OCI-LY1 (cell line): ENCODE results near the gene PAEP.

Experiments used
- H2AFZ ChIP-seq: fragments of 200-600 bp; sonication (generic), shearing (Covaris generic); 2 replicates; pipeline ENCODE4 v1.6.0; 2014; ENCODE audit warnings: antibody characterized with exemption, mild to moderate bottlenecking, low read length
- H3F3A ChIP-seq: fragments of 200-600 bp; sonication (generic), shearing (Covaris generic); 2 replicates; pipeline ENCODE4 v1.6.0; 2014; ENCODE audit warnings: mild to moderate bottlenecking, antibody characterized with exemption, low read length, moderate library complexity; ENCODE audit not compliant: insufficient read depth
- H3K27ac ChIP-seq: fragments of 200-600 bp; sonication (generic); 2 replicates; pipeline ENCODE4 v1.5.1; 2014; ENCODE audit warnings: low read length, mixed run types, mild to moderate bottlenecking, low read depth; ENCODE audit not compliant: poor library complexity, severe bottlenecking
- H3K27me3 ChIP-seq: fragments of 200-600 bp; sonication (generic); 2 replicates; pipeline ENCODE4 v1.6.0; 2014; ENCODE audit warnings: antibody characterized with exemption, mild to moderate bottlenecking, low read length, moderate library complexity; ENCODE audit not compliant: insufficient read depth
- H3K36me3 ChIP-seq: fragments of 200-600 bp; sonication (generic); 2 replicates; pipeline ENCODE4 v1.6.1; 2014; ENCODE audit warnings: mild to moderate bottlenecking, antibody characterized with exemption, low read length, moderate library complexity, mixed read lengths; ENCODE audit not compliant: insufficient read depth
- H3K4me1 ChIP-seq: fragments of 200-600 bp; sonication (generic); 2 replicates; pipeline ENCODE4 v1.5.1; 2014; ENCODE audit warnings: mild to moderate bottlenecking, low read length, moderate library complexity; ENCODE audit not compliant: insufficient read depth, severe bottlenecking
- H3K4me2 ChIP-seq: fragments of 200-600 bp; sonication (generic), shearing (Covaris generic); 2 replicates; pipeline ENCODE4 v1.6.1; 2014; ENCODE audit warnings: low read length
- H3K4me3 ChIP-seq: fragments of 200-600 bp; sonication (generic); 2 replicates; pipeline ENCODE4 v1.5.1; 2014; ENCODE audit warnings: low read length, low read depth, mild to moderate bottlenecking, mixed read lengths; ENCODE audit not compliant: poor library complexity, severe bottlenecking
- H3K79me2 ChIP-seq: fragments of 200-600 bp; shearing (Covaris generic); 2 replicates; pipeline ENCODE4 v1.6.1; 2016; ENCODE audit warnings: mixed run types, low read length, mixed read lengths; ENCODE audit not compliant: insufficient read depth
- H3K9ac ChIP-seq: fragments of 200-600 bp; sonication (generic), shearing (Covaris generic); 2 replicates; pipeline ENCODE4 v1.6.1; 2014; ENCODE audit warnings: mild to moderate bottlenecking, low read length, mixed read lengths
- H3K9me2 ChIP-seq: fragments of 200-600 bp; sonication (generic), shearing (Covaris generic); 2 replicates; pipeline ENCODE4 v1.6.1; 2014; ENCODE audit warnings: low read depth, mild to moderate bottlenecking, low read length, mixed read lengths
- H3K9me3 ChIP-seq: fragments of 200-600 bp; shearing (Covaris generic); 2 replicates; pipeline ENCODE4 v1.6.1; 2014; ENCODE audit warnings: low read length, mixed read lengths
- H4K20me1 ChIP-seq: fragments of 200-600 bp; sonication (generic), shearing (Covaris generic); 2 replicates; pipeline ENCODE4 v1.6.0; 2016; ENCODE audit warnings: mild to moderate bottlenecking, low read length; ENCODE audit not compliant: insufficient read depth
- CTCF ChIP-seq: fragments of 200-600 bp; sonication (generic), shearing (Covaris generic); IDR thresholded peaks from 2 replicates; pipeline ENCODE4 v1.5.1; 2017; ENCODE audit warnings: mild to moderate bottlenecking, antibody characterized with exemption, low read length, moderate library complexity, mixed read lengths
- EZH2 ChIP-seq: fragments of 200-600 bp; sonication (generic), shearing (Covaris generic); IDR thresholded peaks from 2 replicates; pipeline ENCODE4 v1.8.0; 2017; ENCODE audit warnings: borderline replicate concordance, mixed run types, mild to moderate bottlenecking, antibody characterized with exemption, low read length, moderate library complexity, mixed read lengths

The PAEP gene

GRCh38 chr9:135588371-135588770 is 26.8 kb downstream of the PAEP start:
- Histone ChIP-seq H3K9me2 (no peaks in the 10 kb centered on the region), H3K27ac (no peak overlapping the region), H3F3A (no peaks in the 10 kb centered on the region), H3K27me3 (no peaks in the 10 kb centered on the region), H3K9me3 (no peaks in the 10 kb centered on the region), H3K4me1 (no peaks in the 10 kb centered on the region), H3K9ac (no peak overlapping the region), H4K20me1 (no peaks in the 10 kb centered on the region), H3K79me2 (no peaks in the 10 kb centered on the region), H3K4me3 (no peak overlapping the region), H3K4me2 (no peak overlapping the region), H2AFZ (no peak overlapping the region), H3K36me3 (no peaks in the 10 kb centered on the region)
- TF ChIP-seq CTCF (no peak), EZH2 (no peak)

GRCh38 chr9:135588886-135589595 is 27.5 kb downstream of the PAEP start:
- H3K9me3 ChIP-seq = no peaks in the 10 kb centered on the region
- no peaks in the 10 kb centered on the region for H3K9me2 ChIP-seq
- H3K9ac ChIP-seq = no peak overlapping the region
- no peaks in the 10 kb centered on the region for H3K79me2 ChIP-seq
- no peaks in the 10 kb centered on the region for H3F3A ChIP-seq
- H4K20me1 ChIP-seq = no peaks in the 10 kb centered on the region
- no peaks in the 10 kb centered on the region for H3K27me3 ChIP-seq
- H3K4me1 ChIP-seq = no peaks in the 10 kb centered on the region
- H3K4me2 ChIP-seq = no peak overlapping the region
- H2AFZ ChIP-seq = no peak overlapping the region
- no peak overlapping the region for H3K4me3 ChIP-seq
- H3K27ac ChIP-seq = no peak overlapping the region
- no peaks in the 10 kb centered on the region for H3K36me3 ChIP-seq
- TF ChIP-seq CTCF (no peak), EZH2 (no peak)

- no peaks in the 10 kb centered on the region for H4K20me1 ChIP-seq
- H3K4me2 ChIP-seq = no peak overlapping the region
- no peak overlapping the region for H2AFZ ChIP-seq
- no peaks in the 10 kb centered on the region for H3K79me2 ChIP-seq
- H3K9me2 ChIP-seq = no peaks in the 10 kb centered on the region
- no peaks in the 10 kb centered on the region for H3K36me3 ChIP-seq
- H3K27me3 ChIP-seq = no peaks in the 10 kb centered on the region
- no peaks in the 10 kb centered on the region for H3K9me3 ChIP-seq
- no peaks in the 10 kb centered on the region for H3F3A ChIP-seq
- no peaks in the 10 kb centered on the region for H3K4me1 ChIP-seq
- no peak overlapping the region for H3K9ac ChIP-seq
- H3K27ac ChIP-seq = no peak overlapping the region
- H3K4me3 ChIP-seq = no peak overlapping the region
- TF ChIP-seq EZH2 = no peak
- no peak for TF ChIP-seq CTCF
These were observed 28.3 kb downstream of the PAEP start for GRCh38 chr9:135589596-135590485.
